Tracheal epithelial cell (primary cell): ENCODE results near the gene FBXW4. TPM values are rescaled to one million over a fixed set of nuclear protein-coding genes. Genes with fewer than 3 reads are reported as not detected.

ENCODE experiments used
- total RNA-seq: library from RNA; depleted of rRNA; stranded (reverse); fragments of >200 nt; gene quantifications from 2 replicates; pipeline ENCODE4 v1.2.1, GENCODE V29; 2014

Gene FBXW4
- total RNA-seq: 29.2 and 39.0 TPM in 2 replicates

GRCh38 chr10:101694674-101695403, at the start of gene FBXW4:
Gene FBXW4 (minus strand): TSS chr10:101695170. CDS start chr10:101695105, 65 bp downstream.

GRCh38 chr10:101587725-101588653, 107.0 kb downstream of the FBXW4 start, which contains the start of the genes DPCD and POLL:
Gene DPCD (plus strand): TSS chr10:101588321. CDS start chr10:101588337, 16 bp downstream.
Gene POLL (minus strand): TSS chr10:101588257. CDS start chr10:101587360, 897 bp downstream.

Other genes with a start within 250 kb of the FBXW4 start
- 9.4 and 15.6 TPM in 2 replicates for gene POLL, start 106.9 kb downstream of the FBXW4 start, total RNA-seq
- gene DPCD, start 106.8 kb downstream of the FBXW4 start, total RNA-seq: 23.2 and 34.0 TPM in 2 replicates
- not detected in 2 replicates for gene FGF8, start 80.9 kb upstream of the FBXW4 start, total RNA-seq
- gene NPM3, start 88.3 kb upstream of the FBXW4 start, total RNA-seq: 161 and 326 TPM in 2 replicates
- 94.9 and 132 TPM in 2 replicates for gene OGA, start 123.3 kb upstream of the FBXW4 start, total RNA-seq
- not detected in 2 replicates for gene KCNIP2, start 148.6 kb upstream of the FBXW4 start, total RNA-seq